ENCODE results near the gene DNAJB8. TPM values are rescaled to one million over a fixed set of nuclear protein-coding genes. Genes with fewer than 3 reads are reported as not detected.

The DNAJB8 gene
- total RNA-seq, 1 experiment from 2014 or later: not detected

- no peak for DNase-seq
- Histone ChIP-seq H3K36me3 (replicated peaks; ENCODE audit: control insufficient read depth, insufficient read depth, low read length) (no peaks in the 10 kb centered on the region), H3K27me3 (ENCODE audit: control insufficient read depth, insufficient read depth, low read length) (no peaks in the 10 kb centered on the region), H3K4me3 (ENCODE audit: insufficient read depth, low read depth, low read length) (no peak overlapping the region)
Observed at GRCh38 chr3:128443771-128444170, 22.9 kb downstream of the DNAJB8 start.

- no peaks in the 10 kb centered on the region for H3K36me3 ChIP-seq (replicated peaks; ENCODE audit: control insufficient read depth, insufficient read depth, low read length)
- H3K4me3 ChIP-seq (ENCODE audit: insufficient read depth, low read depth, low read length): no peak overlapping the region
- DNase-seq: no peak
- no peaks in the 10 kb centered on the region for H3K27me3 ChIP-seq (ENCODE audit: control insufficient read depth, insufficient read depth, low read length)
Observed at GRCh38 chr3:128442949-128443348, 23.7 kb downstream of the DNAJB8 start.

DNA sequence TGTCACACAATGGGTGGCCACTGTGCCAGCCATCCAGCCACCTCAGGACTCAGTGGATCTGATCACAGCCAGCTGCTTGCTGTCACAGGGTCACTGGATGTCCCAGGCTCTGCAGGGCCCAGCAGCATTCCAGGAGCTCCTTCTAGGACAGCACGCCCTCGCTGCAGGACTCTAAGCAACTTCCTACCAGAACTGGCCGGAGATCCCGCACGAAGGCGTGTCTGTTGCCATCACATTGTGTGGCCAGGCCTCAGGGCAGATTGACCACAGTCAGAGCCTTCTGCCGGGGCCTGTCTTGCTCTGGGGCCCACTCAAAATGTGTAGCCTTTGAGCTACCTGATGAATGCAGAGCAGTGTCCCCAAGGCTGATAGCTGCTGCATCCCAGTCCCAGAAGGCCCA lies 24.6 kb downstream of the DNAJB8 start:
- H3K4me3 ChIP-seq (ENCODE audit: insufficient read depth, low read depth, low read length): no peak overlapping the region

DNA sequence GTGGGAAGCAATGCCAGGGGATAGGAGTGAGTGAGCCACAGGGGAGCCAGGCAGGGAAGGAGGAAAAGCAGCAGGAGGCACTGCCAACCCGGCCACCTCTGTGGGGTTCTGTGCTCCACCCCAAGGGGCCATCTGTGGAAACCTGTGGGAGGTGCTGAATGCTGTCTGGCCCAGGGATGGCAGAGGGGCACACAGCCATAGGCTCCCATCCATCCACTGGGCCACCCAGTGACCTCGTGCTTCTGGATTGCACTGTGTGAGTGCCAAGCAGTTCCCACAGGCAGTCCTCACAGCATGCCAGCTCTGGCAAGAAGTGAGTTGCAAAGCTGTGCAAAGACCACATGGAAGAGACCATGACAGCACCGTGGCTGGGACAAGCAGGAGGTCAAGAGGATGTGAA lies 27.5 kb downstream of the DNAJB8 start:
- no peak for DNase-seq
- peaks cover 3% of the 10 kb centered on the region; the same call in 1 of the 2 replicates for H3K27me3 ChIP-seq (ENCODE audit: control insufficient read depth, insufficient read depth, low read length)
- no peaks in the 10 kb centered on the region for H3K36me3 ChIP-seq (replicated peaks; ENCODE audit: control insufficient read depth, insufficient read depth, low read length)
- H3K4me3 ChIP-seq (ENCODE audit: insufficient read depth, low read depth, low read length): no peak overlapping the region

More for the DNA sequence above, 24.6 kb downstream of the DNAJB8 start:
- H3K36me3 ChIP-seq (replicated peaks; ENCODE audit: control insufficient read depth, insufficient read depth, low read length): no peaks in the 10 kb centered on the region
- H3K27me3 ChIP-seq (ENCODE audit: control insufficient read depth, insufficient read depth, low read length): no peaks in the 10 kb centered on the region
- DNase-seq: no peak

GRCh38 chr3:128438488-128439072 lies 28.1 kb downstream of the DNAJB8 start:
- no peaks in the 10 kb centered on the region for H3K36me3 ChIP-seq (replicated peaks; ENCODE audit: control insufficient read depth, insufficient read depth, low read length)
- H3K27me3 ChIP-seq (ENCODE audit: control insufficient read depth, insufficient read depth, low read length): peaks cover 3% of the 10 kb centered on the region; the same call in 1 of the 2 replicates
- DNase-seq: peak; percentile 89
- no peak overlapping the region for H3K4me3 ChIP-seq (ENCODE audit: insufficient read depth, low read depth, low read length)

- no peak for DNase-seq
- Histone ChIP-seq H3K4me3 (ENCODE audit: insufficient read depth, low read depth, low read length) (no peak overlapping the region), H3K36me3 (replicated peaks; ENCODE audit: control insufficient read depth, insufficient read depth, low read length) (no peaks in the 10 kb centered on the region), H3K27me3 (ENCODE audit: control insufficient read depth, insufficient read depth, low read length) (peaks cover 16% of the 10 kb centered on the region)
Observed at GRCh38 chr3:128436214-128436613, 30.5 kb downstream of the DNAJB8 start.

GRCh38 chr3:128435561-128435960 lies 31.1 kb downstream of the DNAJB8 start:
- Histone ChIP-seq H3K36me3 (replicated peaks; ENCODE audit: control insufficient read depth, insufficient read depth, low read length) (no peaks in the 10 kb centered on the region), H3K4me3 (ENCODE audit: insufficient read depth, low read depth, low read length) (no peak overlapping the region), H3K27me3 (ENCODE audit: control insufficient read depth, insufficient read depth, low read length) (peaks cover 22% of the 10 kb centered on the region)
- no peak for DNase-seq

GRCh38 chr3:128435058-128435457 lies 31.6 kb downstream of the DNAJB8 start:
- peak; percentile 67 for DNase-seq
- peaks cover 27% of the 10 kb centered on the region for H3K27me3 ChIP-seq (ENCODE audit: control insufficient read depth, insufficient read depth, low read length)
- H3K4me3 ChIP-seq (ENCODE audit: insufficient read depth, low read depth, low read length): no peak overlapping the region
- H3K36me3 ChIP-seq (replicated peaks; ENCODE audit: control insufficient read depth, insufficient read depth, low read length): no peaks in the 10 kb centered on the region

- no peaks in the 10 kb centered on the region for H3K36me3 ChIP-seq (replicated peaks; ENCODE audit: control insufficient read depth, insufficient read depth, low read length)
Observed at GRCh38 chr3:128434524-128434923, 32.2 kb downstream of the DNAJB8 start.

DNA sequence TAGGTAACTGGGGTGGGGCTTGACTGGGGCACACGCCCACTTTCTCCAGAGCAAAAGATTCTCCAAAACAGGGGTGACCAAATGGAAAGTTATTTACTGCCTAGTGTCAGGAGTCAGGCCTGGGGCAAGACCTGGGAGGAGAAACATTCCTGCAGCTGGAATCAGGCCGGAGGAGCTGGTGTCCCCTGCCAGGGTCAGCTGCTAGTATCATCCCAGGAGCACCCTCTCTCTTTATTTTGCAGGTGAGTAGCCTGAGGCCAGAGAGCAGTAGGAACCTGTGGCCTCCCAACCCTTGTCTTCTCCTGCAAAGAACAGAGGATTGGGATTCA lies 32.9 kb downstream of the DNAJB8 start:
- Histone ChIP-seq H3K4me3 (ENCODE audit: insufficient read depth, low read depth, low read length) (no peak overlapping the region), H3K27me3 (ENCODE audit: control insufficient read depth, insufficient read depth, low read length) (peaks cover 39% of the 10 kb centered on the region), H3K36me3 (replicated peaks; ENCODE audit: control insufficient read depth, insufficient read depth, low read length) (no peaks in the 10 kb centered on the region)
- DNase-seq: no peak

More at GRCh38 chr3:128434524-128434923, 32.2 kb downstream of the DNAJB8 start:
- peaks cover 32% of the 10 kb centered on the region for H3K27me3 ChIP-seq (ENCODE audit: control insufficient read depth, insufficient read depth, low read length)
- H3K4me3 ChIP-seq (ENCODE audit: insufficient read depth, low read depth, low read length): no peak overlapping the region
- no peak for DNase-seq

GRCh38 chr3:128432971-128433836 lies 33.5 kb downstream of the DNAJB8 start:
- Histone ChIP-seq H3K27me3 (ENCODE audit: control insufficient read depth, insufficient read depth, low read length) (peaks cover 44% of the 10 kb centered on the region), H3K4me3 (ENCODE audit: insufficient read depth, low read depth, low read length) (peak overlapping the region; percentile 35), H3K36me3 (replicated peaks; ENCODE audit: control insufficient read depth, insufficient read depth, low read length) (no peaks in the 10 kb centered on the region)
- peak; percentile 97 for DNase-seq

- Histone ChIP-seq H3K36me3 (replicated peaks; ENCODE audit: control insufficient read depth, insufficient read depth, low read length) (no peaks in the 10 kb centered on the region), H3K27me3 (ENCODE audit: control insufficient read depth, insufficient read depth, low read length) (peaks cover 46% of the 10 kb centered on the region), H3K4me3 (ENCODE audit: insufficient read depth, low read depth, low read length) (peak overlapping the region; percentile 35)
- peak; percentile 88 for DNase-seq
Observed at GRCh38 chr3:128432301-128432970, 34.3 kb downstream of the DNAJB8 start.

- H3K36me3 ChIP-seq (replicated peaks; ENCODE audit: control insufficient read depth, insufficient read depth, low read length): no peaks in the 10 kb centered on the region
- DNase-seq: no peak
- peaks cover 49% of the 10 kb centered on the region for H3K27me3 ChIP-seq (ENCODE audit: control insufficient read depth, insufficient read depth, low read length)
- H3K4me3 ChIP-seq (ENCODE audit: insufficient read depth, low read depth, low read length): peak overlapping the region; percentile 35; the same call in 1 of the 2 replicates
Observed at GRCh38 chr3:128431803-128432300, 34.8 kb downstream of the DNAJB8 start.

DNA sequence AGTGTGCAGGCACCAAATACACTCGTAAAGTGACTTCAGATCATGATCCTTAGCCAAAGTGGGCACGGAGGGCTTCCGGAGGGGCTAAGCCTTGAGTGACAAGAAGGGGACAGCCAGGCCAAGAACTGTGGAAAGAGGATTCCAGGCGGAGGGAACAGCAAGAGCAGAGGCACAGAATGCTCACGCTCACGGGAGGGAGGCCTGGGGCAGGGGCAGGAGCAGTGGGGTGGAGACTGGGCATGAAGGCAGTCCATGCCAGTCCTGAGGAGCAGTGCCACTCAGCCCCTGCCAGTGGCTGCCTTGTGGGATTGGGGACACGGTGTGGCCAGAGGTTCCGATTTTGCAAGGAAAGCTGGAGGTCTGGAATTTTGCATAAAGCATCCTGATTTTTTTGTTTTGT lies 36.0 kb downstream of the DNAJB8 start:
- DNase-seq: no peak
- no peak overlapping the region for H3K4me3 ChIP-seq (ENCODE audit: insufficient read depth, low read depth, low read length)
- H3K27me3 ChIP-seq (ENCODE audit: control insufficient read depth, insufficient read depth, low read length): peaks cover 54% of the 10 kb centered on the region
- H3K36me3 ChIP-seq (replicated peaks; ENCODE audit: control insufficient read depth, insufficient read depth, low read length): no peaks in the 10 kb centered on the region

Measured in H7 (cell line).